Heart left ventricle (tissue), 16 donors: Measurements from ENCODE around the gene WDR41. TPM values are rescaled to one million over a fixed set of nuclear protein-coding genes. Genes with fewer than 3 reads are reported as not detected.

ENCODE experiments used
- ATAC-seq, 4 donors: fragments of 200-7000 bp; cut with Tn5 transposase; one replicate each; pipeline ENCODE4 v1.9.1; 2020 to 2022; ENCODE audit warnings: moderate library complexity in 4 of 4, mild to moderate bottlenecking in 3 of 4, moderate number of reproducible peaks in 1 of 4
- DNase-seq, 5 donors: peaks; one replicate each; pipeline ENCODE4 v3.0.0-alpha.2; 2020
- H3K27ac ChIP-seq, 12 donors: fragments of 200-600 bp; sonication (generic) in 4 of 12; one replicate each; pipeline versions ENCODE4 v1.5.0 to v1.8.0; 2016 to 2022; ENCODE audit warnings: mild to moderate bottlenecking in 2 of 12
- H3K27me3 ChIP-seq, 9 donors: fragments of 200-600 bp; sonication (generic) in 2 of 9; one replicate each; pipeline versions ENCODE4 v1.5.1 to v1.8.0; 2016 to 2022; ENCODE audit warnings: mild to moderate bottlenecking in 3 of 9
- H3K36me3 ChIP-seq, 9 donors: fragments of 200-600 bp; sonication (generic) in 2 of 9; one replicate each; pipeline versions ENCODE4 v1.5.0 to v1.8.0; 2018 to 2022; ENCODE audit warnings: mild to moderate bottlenecking in 2 of 9
- H3K4me1 ChIP-seq, 12 donors: fragments of 200-600 bp; sonication (generic) in 4 of 12; one replicate each; pipeline versions ENCODE4 v1.5.0 to v1.8.0; 2016 to 2022; ENCODE audit warnings: mild to moderate bottlenecking in 3 of 12
- H3K4me3 ChIP-seq, 12 donors: fragments of 200-600 bp; sonication (generic) in 4 of 12; one replicate each; pipeline versions ENCODE4 v1.5.0 to v1.8.0; 2017 to 2022; ENCODE audit warnings: mild to moderate bottlenecking in 9 of 12, moderate library complexity in 4 of 12
- H3K9me3 ChIP-seq, 12 donors: fragments of 200-600 bp; sonication (generic) in 4 of 12; one replicate each; pipeline versions ENCODE4 v1.5.0 to v1.8.0; 2016 to 2022; ENCODE audit warnings: mild to moderate bottlenecking in 1 of 12
- CTCF ChIP-seq, 12 donors: fragments of 200-600 bp; sonication (generic) in 4 of 12; IDR thresholded peaks; one replicate each; pipeline versions ENCODE4 v1.5.0 to v1.8.0; 2018 to 2022; ENCODE audit warnings: antibody characterized with exemption in 12 of 12, mild to moderate bottlenecking in 5 of 12
- POLR2A ChIP-seq, 2 donors: fragments of 450-650 bp; IDR thresholded peaks; one replicate each; pipeline ENCODE4 v1.6.1; 2017; ENCODE audit warnings: antibody characterized with exemption in 2 of 2, mild to moderate bottlenecking in 2 of 2, moderate library complexity in 2 of 2
- WGBS, 4 donors: extraction: QIAGEN DNeasy Blood & Tissue Kit in 2 of 4; methylation state at CpG; one replicate each; pipeline versions ENCODE4 v1.1.5 to v1.1.7; 2013 to 2018; 5-methylcytosine and 5-hydroxymethylcytosine counted together
- intact Hi-C, 10 donors: fragments of 100-400 bp; cut with DNase I; formaldehyde crosslinking; loops; one replicate each; pipeline versions ENCODE4 v1.11.1 to v1.14.2; 2022
- polyA plus RNA-seq, 2 donors: library from polyadenylated mRNA; stranded (reverse); fragments of 200-250 nt; gene quantifications; one replicate each; pipeline ENCODE4 v1.2.3, GENCODE V29; 2013
- total RNA-seq, 9 donors: library from RNA; depleted of rRNA in 2 of 9; stranded (reverse); fragments of >200 nt in 2 of 9; fragmentation: NEBNext Ultra II Directional in 3 of 9; extraction: Animal tissue kit (Norgen Biotek cat#: 25700) in 3 of 9; gene quantifications; one replicate each; pipeline versions ENCODE4 v1.1.0 to v1.2.4, GENCODE V29; 2016 to 2023
- donor health status: ischemic (EF 13 %, LVEDD 7.1; RV severe dilation, severe dysfunction).
- donor health status: healthy with polysubstance abuse.
- donor health status: DM: no; HTN: yes; CAD: no.
- donor health status: DM: no; HTN: no; CAD: no.
- donor health status: ischemic (EF 25% LVEDD 6.9; RV normal size, moderate dysfunction).
- donor health status: ischemic (EF 25% LVEDD 5.7; RV mildly dilated, moderate dysfunction).
- donor health status: healthy.
- donor health status: DM: yes; HTN: yes; CAD: no.
- donor health status: ischemic (EF 35%, LVEDD 5.7; RV mildly dilated, moderate dysfunction).
- donor health status: nonischemic (EF 11% LVEDD 7.7; RV severe dilation, severe dysfunction).
- donor health status: DM: yes; HTN: yes; CAD: no.
- donor health status: PGD.
- donor health status: ischemic (EF 29% LVEDD 5.4; RV normal size, mild dysfunction).
- donor health status: nonischemic (EF 23%, LVEDD 6.1; RV moderate dilation, normal function).

WDR41 gene
- total and polyA plus RNA-seq, 11 donors: 7.9 to 50.9 (median 35.0) TPM

GRCh38 chr5:77428526-77428925 lies 63.6 kb downstream of the WDR41 start:
- intact Hi-C loops: no loop called here
- no peak for TF ChIP-seq CTCF (IDR thresholded peaks at IDR 0.05)
- TF ChIP-seq POLR2A (IDR thresholded peaks at IDR 0.05): no peak
- ATAC-seq (no peak), DNase-seq (no peak)
- Histone ChIP-seq H3K9me3 (no peaks in the 10 kb centered on the region), H3K36me3 (peaks cover 0 to 74% (median 56%) of the 10 kb centered on the region in 9 donors), H3K27ac (peak overlapping the region in 2 of 12 donors; percentile 10 to 13), H3K4me3 (no peak overlapping the region), H3K4me1 (peaks cover 0 to 12% (median 0%) of the 10 kb centered on the region in 12 donors), H3K27me3 (no peaks in the 10 kb centered on the region)
- 90 to 97% (median 95%) methylated on average over 5 of the region's 5 CpGs for WGBS, 4 donors

- ATAC-seq (no peak), DNase-seq (no peak)
- Histone ChIP-seq H3K9me3 (peaks cover 0 to 4% (median 0%) of the 10 kb centered on the region in 12 donors), H3K27ac (peak overlapping the region in 2 of 12 donors; percentile 10 to 13), H3K36me3 (peaks cover 0 to 69% (median 51%) of the 10 kb centered on the region in 9 donors), H3K4me3 (no peak overlapping the region), H3K4me1 (peaks cover 0 to 12% (median 0%) of the 10 kb centered on the region in 12 donors), H3K27me3 (no peaks in the 10 kb centered on the region)
- TF ChIP-seq POLR2A (IDR thresholded peaks at IDR 0.05) (no peak), CTCF (IDR thresholded peaks at IDR 0.05) (no peak)
- intact Hi-C loops: no loop called here
Observed at GRCh38 chr5:77427998-77428397, 64.1 kb downstream of the WDR41 start.

- Histone ChIP-seq H3K9me3 (peaks cover 0 to 6% (median 0%) of the 10 kb centered on the region in 12 donors), H3K4me1 (peaks cover 0 to 12% (median 0%) of the 10 kb centered on the region in 12 donors), H3K4me3 (no peak overlapping the region), H3K36me3 (peaks cover 0 to 56% (median 38%) of the 10 kb centered on the region in 9 donors), H3K27ac (no peak overlapping the region), H3K27me3 (no peaks in the 10 kb centered on the region)
- TF ChIP-seq POLR2A (IDR thresholded peaks at IDR 0.05) (no peak), CTCF (IDR thresholded peaks at IDR 0.05) (no peak)
- ATAC-seq (no peak), DNase-seq (no peak)
- WGBS, 4 donors: 67 to 82% (median 78%) methylated on average over 2 of the region's 2 CpGs
- intact Hi-C loops: no loop called here
Observed at GRCh38 chr5:77426670-77427069, 65.4 kb downstream of the WDR41 start.

- WGBS, 4 donors: 69 to 78% (median 74%) methylated on average over 8 of the region's 8 CpGs
- H3K4me3 ChIP-seq: no peak overlapping the region
- ATAC-seq (no peak), DNase-seq (no peak)
- TF ChIP-seq CTCF (IDR thresholded peaks at IDR 0.05): no peak
- peaks cover 0 to 12% (median 0%) of the 10 kb centered on the region in 12 donors for H3K4me1 ChIP-seq
- no peak overlapping the region for H3K27ac ChIP-seq
- intact Hi-C loops: no loop called here
- peaks cover 0 to 6% (median 0%) of the 10 kb centered on the region in 12 donors for H3K9me3 ChIP-seq
- no peaks in the 10 kb centered on the region for H3K27me3 ChIP-seq
- peaks cover 0 to 50% (median 32%) of the 10 kb centered on the region in 9 donors for H3K36me3 ChIP-seq
Observed at GRCh38 chr5:77425998-77426659, 66.0 kb downstream of the WDR41 start.
